ENCODE measurements around the gene COPB1.

Gene COPB1

DNA sequence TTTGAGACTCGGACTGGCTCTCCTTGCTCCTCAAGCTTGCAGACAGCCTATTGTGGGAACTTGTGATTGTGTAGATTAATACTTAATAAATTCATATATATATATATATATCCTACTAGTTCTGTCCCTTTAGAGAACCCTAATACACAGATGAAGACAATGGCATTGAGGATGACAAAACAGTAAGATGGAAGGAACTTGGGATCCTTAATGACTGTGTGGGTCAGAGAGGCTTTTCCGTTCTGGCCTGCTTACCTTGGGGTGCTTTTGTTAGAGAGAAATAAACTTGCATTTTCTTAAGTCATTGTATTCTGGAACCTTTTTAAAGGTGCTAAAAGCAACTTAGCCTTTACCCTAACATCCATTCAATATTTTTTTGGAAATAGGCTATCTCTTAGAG lies 91.0 kb downstream of the COPB1 start:
- TF ChIP-seq, protein P1, sequence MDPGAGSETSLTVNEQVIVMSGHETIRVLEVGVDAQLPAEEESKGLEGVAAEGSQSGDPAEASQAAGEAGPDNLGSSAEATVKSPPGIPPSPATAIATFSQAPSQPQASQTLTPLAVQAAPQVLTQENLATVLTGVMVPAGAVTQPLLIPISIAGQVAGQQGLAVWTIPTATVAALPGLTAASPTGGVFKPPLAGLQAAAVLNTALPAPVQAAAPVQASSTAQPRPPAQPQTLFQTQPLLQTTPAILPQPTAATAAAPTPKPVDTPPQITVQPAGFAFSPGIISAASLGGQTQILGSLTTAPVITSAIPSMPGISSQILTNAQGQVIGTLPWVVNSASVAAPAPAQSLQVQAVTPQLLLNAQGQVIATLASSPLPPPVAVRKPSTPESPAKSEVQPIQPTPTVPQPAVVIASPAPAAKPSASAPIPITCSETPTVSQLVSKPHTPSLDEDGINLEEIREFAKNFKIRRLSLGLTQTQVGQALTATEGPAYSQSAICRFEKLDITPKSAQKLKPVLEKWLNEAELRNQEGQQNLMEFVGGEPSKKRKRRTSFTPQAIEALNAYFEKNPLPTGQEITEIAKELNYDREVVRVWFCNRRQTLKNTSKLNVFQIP (CRISPR knock-in tag; IDR thresholded peaks at IDR 0.05; ENCODE audit: borderline replicate concordance, low read depth) = no peak
- TF ChIP-seq, protein P2, sequence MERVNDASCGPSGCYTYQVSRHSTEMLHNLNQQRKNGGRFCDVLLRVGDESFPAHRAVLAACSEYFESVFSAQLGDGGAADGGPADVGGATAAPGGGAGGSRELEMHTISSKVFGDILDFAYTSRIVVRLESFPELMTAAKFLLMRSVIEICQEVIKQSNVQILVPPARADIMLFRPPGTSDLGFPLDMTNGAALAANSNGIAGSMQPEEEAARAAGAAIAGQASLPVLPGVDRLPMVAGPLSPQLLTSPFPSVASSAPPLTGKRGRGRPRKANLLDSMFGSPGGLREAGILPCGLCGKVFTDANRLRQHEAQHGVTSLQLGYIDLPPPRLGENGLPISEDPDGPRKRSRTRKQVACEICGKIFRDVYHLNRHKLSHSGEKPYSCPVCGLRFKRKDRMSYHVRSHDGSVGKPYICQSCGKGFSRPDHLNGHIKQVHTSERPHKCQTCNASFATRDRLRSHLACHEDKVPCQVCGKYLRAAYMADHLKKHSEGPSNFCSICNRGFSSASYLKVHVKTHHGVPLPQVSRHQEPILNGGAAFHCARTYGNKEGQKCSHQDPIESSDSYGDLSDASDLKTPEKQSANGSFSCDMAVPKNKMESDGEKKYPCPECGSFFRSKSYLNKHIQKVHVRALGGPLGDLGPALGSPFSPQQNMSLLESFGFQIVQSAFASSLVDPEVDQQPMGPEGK (CRISPR knock-in tag; IDR thresholded peaks at IDR 0.05; ENCODE audit: borderline replicate concordance) = no peak
- TF ChIP-seq ZNF8 (CRISPR knock-in tag; IDR thresholded peaks at IDR 0.05) (no peak), ZNF565 (CRISPR knock-in tag; conservative IDR thresholded peaks at IDR 0.05; ENCODE audit: low read depth) (no peak), PPARA (CRISPR knock-in tag; IDR thresholded peaks at IDR 0.05; ENCODE audit: borderline replicate concordance) (no peak), ARNTL (CRISPR knock-in tag; IDR thresholded peaks at IDR 0.05; ENCODE audit: borderline replicate concordance, low read depth) (no peak), ZFP30 (CRISPR knock-in tag; IDR thresholded peaks at IDR 0.05) (no peak), GLIS3 (CRISPR knock-in tag; IDR thresholded peaks at IDR 0.05) (no peak), TCF4 (CRISPR knock-in tag; IDR thresholded peaks at IDR 0.05; ENCODE audit: borderline replicate concordance) (no peak), RARB (CRISPR knock-in tag; IDR thresholded peaks at IDR 0.05) (no peak), ZFP3 (CRISPR knock-in tag; IDR thresholded peaks at IDR 0.05) (no peak), BACH2 (CRISPR knock-in tag; IDR thresholded peaks at IDR 0.05; ENCODE audit: borderline replicate concordance) (no peak), SNAI2 (CRISPR knock-in tag; IDR thresholded peaks at IDR 0.05) (no peak), CSDC2 (CRISPR knock-in tag; IDR thresholded peaks at IDR 0.05) (no peak), ISL1 (CRISPR knock-in tag; IDR thresholded peaks at IDR 0.05) (no peak), ZC3H10 (CRISPR knock-in tag; IDR thresholded peaks at IDR 0.05) (no peak), ESRRG (CRISPR knock-in tag; IDR thresholded peaks at IDR 0.05) (no peak), OSR1 (CRISPR knock-in tag; IDR thresholded peaks at IDR 0.05) (no peak)
- TF ChIP-seq, protein P3, sequence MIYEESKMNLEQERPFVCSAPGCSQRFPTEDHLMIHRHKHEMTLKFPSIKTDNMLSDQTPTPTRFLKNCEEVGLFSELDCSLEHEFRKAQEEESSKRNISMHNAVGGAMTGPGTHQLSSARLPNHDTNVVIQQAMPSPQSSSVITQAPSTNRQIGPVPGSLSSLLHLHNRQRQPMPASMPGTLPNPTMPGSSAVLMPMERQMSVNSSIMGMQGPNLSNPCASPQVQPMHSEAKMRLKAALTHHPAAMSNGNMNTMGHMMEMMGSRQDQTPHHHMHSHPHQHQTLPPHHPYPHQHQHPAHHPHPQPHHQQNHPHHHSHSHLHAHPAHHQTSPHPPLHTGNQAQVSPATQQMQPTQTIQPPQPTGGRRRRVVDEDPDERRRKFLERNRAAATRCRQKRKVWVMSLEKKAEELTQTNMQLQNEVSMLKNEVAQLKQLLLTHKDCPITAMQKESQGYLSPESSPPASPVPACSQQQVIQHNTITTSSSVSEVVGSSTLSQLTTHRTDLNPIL (CRISPR knock-in tag; IDR thresholded peaks at IDR 0.05; ENCODE audit: low read depth) = no peak
- ATAC-seq = no peak

Data from SK-N-SH treated with all-trans-retinoic acid at 6 μM for 48 hours (cell line).